Measurements from ENCODE around the gene RBBP8NL.

DNA sequence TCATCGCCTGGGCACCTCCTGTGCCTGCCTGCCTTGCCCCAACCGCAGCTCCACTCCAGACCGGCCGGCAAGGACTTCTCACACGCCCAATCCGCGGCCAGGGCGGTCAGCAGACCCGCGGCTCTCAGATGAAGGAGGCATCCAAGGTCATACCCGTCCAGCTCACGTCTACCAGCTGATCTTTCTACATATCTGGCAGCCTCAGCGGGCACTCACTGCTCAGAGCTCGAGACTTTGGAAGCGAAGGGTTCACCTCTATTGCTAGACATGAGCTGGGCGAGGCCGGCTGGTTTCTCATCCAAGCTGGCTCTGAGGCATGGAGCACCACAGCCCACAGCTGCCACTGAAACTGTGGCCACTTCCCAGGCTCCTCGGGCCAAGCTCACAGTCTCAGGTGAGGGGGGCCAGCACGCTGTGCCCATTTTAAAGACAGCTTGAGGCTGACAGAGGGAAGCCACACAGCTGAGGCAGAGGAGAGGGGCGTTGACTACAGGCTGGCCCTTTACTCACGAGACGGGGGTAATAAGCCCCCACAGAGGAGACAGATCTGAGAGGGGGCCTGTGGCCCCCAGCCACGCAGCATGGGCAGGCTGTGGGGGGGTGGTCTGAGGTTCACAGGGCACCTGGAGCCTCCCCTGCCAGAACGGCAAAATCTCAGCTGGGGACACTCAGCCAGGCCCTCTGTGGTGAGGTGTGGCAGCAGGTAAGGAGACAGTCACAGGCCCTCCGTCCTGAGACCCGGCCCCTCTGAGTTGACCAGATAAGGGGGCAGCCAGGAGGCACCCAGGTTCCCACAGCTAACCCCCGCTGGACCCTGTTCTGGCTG is 62.2 kb downstream of the RBBP8NL start:
- TF ChIP-seq EZH2 (optimal IDR thresholded peaks at IDR 0.05; ENCODE audit: low read depth, low read length): no peak
- TF ChIP-seq, protein P1, sequence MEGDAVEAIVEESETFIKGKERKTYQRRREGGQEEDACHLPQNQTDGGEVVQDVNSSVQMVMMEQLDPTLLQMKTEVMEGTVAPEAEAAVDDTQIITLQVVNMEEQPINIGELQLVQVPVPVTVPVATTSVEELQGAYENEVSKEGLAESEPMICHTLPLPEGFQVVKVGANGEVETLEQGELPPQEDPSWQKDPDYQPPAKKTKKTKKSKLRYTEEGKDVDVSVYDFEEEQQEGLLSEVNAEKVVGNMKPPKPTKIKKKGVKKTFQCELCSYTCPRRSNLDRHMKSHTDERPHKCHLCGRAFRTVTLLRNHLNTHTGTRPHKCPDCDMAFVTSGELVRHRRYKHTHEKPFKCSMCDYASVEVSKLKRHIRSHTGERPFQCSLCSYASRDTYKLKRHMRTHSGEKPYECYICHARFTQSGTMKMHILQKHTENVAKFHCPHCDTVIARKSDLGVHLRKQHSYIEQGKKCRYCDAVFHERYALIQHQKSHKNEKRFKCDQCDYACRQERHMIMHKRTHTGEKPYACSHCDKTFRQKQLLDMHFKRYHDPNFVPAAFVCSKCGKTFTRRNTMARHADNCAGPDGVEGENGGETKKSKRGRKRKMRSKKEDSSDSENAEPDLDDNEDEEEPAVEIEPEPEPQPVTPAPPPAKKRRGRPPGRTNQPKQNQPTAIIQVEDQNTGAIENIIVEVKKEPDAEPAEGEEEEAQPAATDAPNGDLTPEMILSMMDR (IDR thresholded peaks at IDR 0.05; ENCODE audit: low read length): no peak
